Nephron (organoid): ENCODE data around the gene EFTUD2.

Experiments used
- H3K27ac Mint-ChIP-seq, 3 experiments: 2 replicates each; pipeline ENCODE4 v1.8.0; 2020; ENCODE audit warnings: mixed read lengths in 3 of 3, mild to moderate bottlenecking in 2 of 3, moderate library complexity in 1 of 3
- H3K27me3 Mint-ChIP-seq: 2 replicates; pipeline ENCODE4 v1.8.0; 2021; ENCODE audit warnings: low read depth, mild to moderate bottlenecking, moderate library complexity, mixed read lengths
- H3K36me3 Mint-ChIP-seq: 2 replicates; pipeline ENCODE4 v1.8.0; 2020; ENCODE audit warnings: low read depth, mixed read lengths
- H3K4me1 Mint-ChIP-seq: 2 replicates; pipeline ENCODE4 v1.8.0; 2020; ENCODE audit warnings: mixed read lengths
- H3K4me3 Mint-ChIP-seq, 3 experiments: 2 replicates each; pipeline ENCODE4 v1.8.0; 2020; ENCODE audit warnings: mild to moderate bottlenecking in 3 of 3, mixed read lengths in 3 of 3, moderate library complexity in 2 of 3
- H3K9me3 Mint-ChIP-seq: 2 replicates; pipeline ENCODE4 v1.8.0; 2020; ENCODE audit warnings: mixed read lengths
- CTCF ChIP-seq, 3 experiments: fragments of 200-600 bp; sonication (generic); IDR thresholded peaks; one replicate each; pipeline ENCODE4 v1.5.0; 2021; ENCODE audit warnings: antibody characterized with exemption in 3 of 3; ENCODE audit not compliant: unreplicated experiment in 3 of 3

EFTUD2 gene

GRCh38 chr17:44840274-44840673 is 59.0 kb downstream of the EFTUD2 start:
- Mint-ChIP-seq H3K4me3 (no peak overlapping the region), H3K4me1 (peaks cover 9% of the 10 kb centered on the region), H3K27ac (no peak overlapping the region), H3K36me3 (no peaks in the 10 kb centered on the region), H3K27me3 (peaks cover 11% of the 10 kb centered on the region), H3K9me3 (no peaks in the 10 kb centered on the region)
- no peak for TF ChIP-seq CTCF (IDR thresholded peaks at IDR 0.05; ENCODE audit: unreplicated experiment in 3 of 3)

GRCh38 chr17:44837196-44837595 is 62.0 kb downstream of the EFTUD2 start:
- no peaks in the 10 kb centered on the region for H3K9me3 Mint-ChIP-seq
- no peaks in the 10 kb centered on the region for H3K4me1 Mint-ChIP-seq
- no peak overlapping the region for H3K27ac Mint-ChIP-seq
- no peak overlapping the region for H3K4me3 Mint-ChIP-seq
- peaks cover 7% of the 10 kb centered on the region for H3K27me3 Mint-ChIP-seq
- H3K36me3 Mint-ChIP-seq = no peaks in the 10 kb centered on the region
- TF ChIP-seq CTCF (IDR thresholded peaks at IDR 0.05; ENCODE audit: unreplicated experiment in 3 of 3) = no peak

- peak overlapping the region; percentile 12 to 94 (median 66) for H3K4me3 Mint-ChIP-seq
- H3K27me3 Mint-ChIP-seq = no peaks in the 10 kb centered on the region
- no peaks in the 10 kb centered on the region for H3K36me3 Mint-ChIP-seq
- H3K4me1 Mint-ChIP-seq = peaks cover 12% of the 10 kb centered on the region
- peak in 1 of 3 experiments; percentile 8 for TF ChIP-seq CTCF (IDR thresholded peaks at IDR 0.05; ENCODE audit: unreplicated experiment in 3 of 3)
- H3K9me3 Mint-ChIP-seq = no peaks in the 10 kb centered on the region
- peak overlapping the region; percentile 37 to 77 (median 68) for H3K27ac Mint-ChIP-seq
Observed at GRCh38 chr17:44832805-44833204, 66.4 kb downstream of the EFTUD2 start.

GRCh38 chr17:44831371-44831770 is 67.9 kb downstream of the EFTUD2 start:
- peak overlapping the region; percentile 90 to 94 (median 92) for H3K4me3 Mint-ChIP-seq
- no peaks in the 10 kb centered on the region for H3K27me3 Mint-ChIP-seq
- H3K36me3 Mint-ChIP-seq = no peaks in the 10 kb centered on the region
- H3K9me3 Mint-ChIP-seq = no peaks in the 10 kb centered on the region
- H3K27ac Mint-ChIP-seq = no peak overlapping the region
- no peak for TF ChIP-seq CTCF (IDR thresholded peaks at IDR 0.05; ENCODE audit: unreplicated experiment in 3 of 3)
- H3K4me1 Mint-ChIP-seq = peaks cover 12% of the 10 kb centered on the region

GRCh38 chr17:44830359-44831288 is 68.6 kb downstream of the EFTUD2 start:
- Mint-ChIP-seq H3K27ac (peak overlapping the region; percentile 90 to 97 (median 93)), H3K36me3 (no peaks in the 10 kb centered on the region), H3K9me3 (no peaks in the 10 kb centered on the region), H3K27me3 (no peaks in the 10 kb centered on the region), H3K4me3 (peak overlapping the region; percentile 90 to 94 (median 92)), H3K4me1 (peaks cover 12% of the 10 kb centered on the region)
- no peak for TF ChIP-seq CTCF (IDR thresholded peaks at IDR 0.05; ENCODE audit: unreplicated experiment in 3 of 3)
